Hematopoietic multipotent progenitor cell treated with erythropoietin and hydrocortisone succinate and interleukin-3 and kit ligand, for 17 days (in vitro differentiated cells): ENCODE measurements around the gene PLCB3.

Source experiments
- DNase-seq: peaks from one replicate; pipeline ENCODE4 v3.0.0-alpha.2; 2015; ENCODE audit warnings: low spot score

The PLCB3 gene

GRCh38 chr11:64266339-64266738 lies 15.0 kb downstream of the PLCB3 start:
- DNase-seq = no peak

- DNase-seq = no peak
Measured at GRCh38 chr11:64267207-64267945, 16.0 kb downstream of the PLCB3 start.

GRCh38 chr11:64268025-64268892 lies 16.9 kb downstream of the PLCB3 start:
- peak; percentile 70 for DNase-seq

GRCh38 chr11:64268893-64269539 lies 17.7 kb downstream of the PLCB3 start:
- DNase-seq = peak; percentile 56

- peak; percentile 99 for DNase-seq
Measured at GRCh38 chr11:64269540-64270220, 18.4 kb downstream of the PLCB3 start.

GRCh38 chr11:64275031-64275800 lies 23.9 kb downstream of the PLCB3 start:
- DNase-seq = no peak

- DNase-seq = no peak
Measured at GRCh38 chr11:64275841-64276240, 24.5 kb downstream of the PLCB3 start.

GRCh38 chr11:64276653-64277431 lies 25.5 kb downstream of the PLCB3 start:
- peak; percentile 80 for DNase-seq

- no peak for DNase-seq
Measured at GRCh38 chr11:64278576-64279190, 27.4 kb downstream of the PLCB3 start.

GRCh38 chr11:64281957-64282770 lies 30.8 kb downstream of the PLCB3 start:
- no peak for DNase-seq

- DNase-seq = no peak
Measured at GRCh38 chr11:64283092-64283491, 31.8 kb downstream of the PLCB3 start.

- peak; percentile 95 for DNase-seq
Measured at GRCh38 chr11:64284048-64284961, 33.0 kb downstream of the PLCB3 start, which contains the start of gene BAD. BAD (minus strand) TSS chr11:64284665; CDS start chr11:64284368, 297 bp downstream.

GRCh38 chr11:64284962-64285884 lies 33.9 kb downstream of the PLCB3 start, which contains the start of gene GPR137:
GPR137 (plus strand) TSS chr11:64285848; CDS start chr11:64286525, 677 bp downstream.
- peak; percentile 92 for DNase-seq

- peak; percentile 77 for DNase-seq
Measured at GRCh38 chr11:64285885-64286800, 34.8 kb downstream of the PLCB3 start.

GRCh38 chr11:64286801-64287159 lies 35.5 kb downstream of the PLCB3 start:
- DNase-seq = no peak
